Activated CD4-positive, CD25-positive, alpha-beta regulatory T cell treated with anti-CD3 and anti-CD28 coated beads, Interleukin-2, amount 50 U/mL, for 16 hours (primary cell): ENCODE measurements around the gene TPT1.

Source experiments
- DNase-seq: peaks from one replicate; pipeline ENCODE4 v3.0.0-alpha.2; 2020; ENCODE audit warnings: low read depth, low spot score

The TPT1 gene

GRCh38 chr13:45333977-45334922 lies 6.7 kb downstream of the TPT1 start:
- no peak for DNase-seq

DNA sequence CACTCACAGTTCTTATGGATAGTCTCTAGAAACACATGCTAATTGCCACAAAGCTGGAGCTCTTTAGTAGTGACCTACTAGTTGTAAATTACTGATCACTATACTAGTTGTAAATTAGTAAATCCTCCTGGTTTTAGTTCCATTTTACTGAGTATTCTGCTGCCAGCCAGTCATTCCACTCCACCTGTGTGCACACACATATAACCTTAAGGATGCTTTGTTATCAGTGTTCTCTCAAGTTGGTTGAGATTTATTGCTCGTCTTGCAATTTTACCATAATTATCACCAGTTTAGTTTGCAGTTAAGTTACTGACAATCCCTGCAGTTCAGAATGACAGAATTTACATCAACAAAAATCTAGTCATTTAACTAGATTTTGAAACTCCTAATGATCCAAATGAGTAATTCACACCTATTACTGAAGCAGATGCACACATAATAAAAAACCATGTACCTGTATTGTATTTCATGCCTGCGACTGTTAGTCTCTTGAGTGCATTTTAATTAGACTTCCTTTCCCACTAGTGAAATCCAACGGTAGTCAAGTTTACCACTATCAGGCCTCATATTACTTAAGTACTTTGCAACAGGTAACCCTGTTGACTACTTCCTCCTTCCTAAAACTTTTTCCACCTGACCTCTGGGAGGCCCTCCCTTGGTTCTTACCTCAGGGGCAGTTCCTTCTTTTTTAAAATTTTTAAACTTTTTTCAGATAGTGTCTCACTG lies 7.6 kb downstream of the TPT1 start:
- DNase-seq = no peak

GRCh38 chr13:45332831-45333219 lies 8.2 kb downstream of the TPT1 start:
- no peak for DNase-seq

- DNase-seq = no peak
Observed at GRCh38 chr13:45332036-45332830, 8.8 kb downstream of the TPT1 start.

DNA sequence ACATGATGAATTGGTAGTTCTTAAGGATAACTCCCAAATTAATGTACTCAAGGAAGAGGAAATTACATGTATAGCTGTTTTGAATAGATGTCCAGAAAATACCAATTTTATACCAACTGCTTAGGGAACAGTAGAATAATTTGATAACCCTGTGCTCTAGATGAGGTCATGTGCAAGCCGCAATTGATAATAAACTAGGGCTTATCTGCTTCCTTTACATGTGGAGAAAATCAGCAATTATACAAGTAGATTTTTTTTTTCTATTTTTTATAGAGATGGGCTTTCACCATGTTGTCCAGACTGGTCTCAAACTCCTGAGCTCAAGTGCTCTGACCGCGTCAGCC lies 9.3 kb downstream of the TPT1 start:
- no peak for DNase-seq

- no peak for DNase-seq
Observed at GRCh38 chr13:45331123-45331619, 9.8 kb downstream of the TPT1 start.

DNA sequence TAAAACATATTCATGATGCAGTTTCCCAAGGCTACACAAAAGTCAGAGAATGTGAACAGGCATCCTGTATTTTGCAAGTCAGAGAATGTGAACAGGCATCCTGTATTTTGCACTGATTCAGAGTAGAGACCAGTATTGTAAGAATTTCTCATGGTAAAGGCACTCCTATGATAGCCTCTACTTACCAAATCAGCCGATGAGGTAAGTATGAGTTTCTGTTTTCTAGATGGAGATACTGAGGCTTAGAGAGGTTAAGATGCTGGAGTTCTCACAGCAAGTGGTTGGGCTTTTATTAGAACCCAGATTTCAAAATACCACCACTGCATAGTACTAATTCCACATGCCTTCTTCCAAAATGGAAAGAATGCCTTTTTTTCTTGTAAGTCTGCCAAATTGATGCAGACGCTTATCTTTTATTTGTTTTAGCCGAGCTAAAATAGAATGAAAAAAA lies 12.3 kb downstream of the TPT1 start:
- DNase-seq = no peak

- DNase-seq = no peak
Observed at GRCh38 chr13:45327253-45327955, 13.6 kb downstream of the TPT1 start.

DNA sequence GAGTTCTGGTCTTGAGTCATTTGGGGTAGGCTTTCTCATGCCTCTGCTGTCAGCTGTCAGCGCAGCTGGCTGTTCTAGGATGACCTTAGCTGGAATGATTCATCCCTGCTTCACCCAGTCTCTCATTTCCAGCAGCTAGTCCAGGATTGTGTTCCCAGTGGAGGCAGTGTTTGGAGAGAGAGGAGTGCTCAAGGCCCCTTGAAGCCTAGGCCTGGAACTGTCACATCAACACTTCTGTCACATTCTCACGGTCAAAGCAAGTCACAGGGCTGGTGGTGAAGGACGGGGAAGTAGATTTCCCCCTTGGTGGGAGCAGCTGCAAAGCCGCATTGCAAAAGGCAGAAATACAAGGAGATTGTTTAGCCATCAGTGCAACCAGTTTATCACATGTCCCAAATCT lies 15.2 kb downstream of the TPT1 start:
- DNase-seq = no peak

GRCh38 chr13:45320876-45321629 lies 19.9 kb downstream of the TPT1 start:
- DNase-seq = no peak

DNA sequence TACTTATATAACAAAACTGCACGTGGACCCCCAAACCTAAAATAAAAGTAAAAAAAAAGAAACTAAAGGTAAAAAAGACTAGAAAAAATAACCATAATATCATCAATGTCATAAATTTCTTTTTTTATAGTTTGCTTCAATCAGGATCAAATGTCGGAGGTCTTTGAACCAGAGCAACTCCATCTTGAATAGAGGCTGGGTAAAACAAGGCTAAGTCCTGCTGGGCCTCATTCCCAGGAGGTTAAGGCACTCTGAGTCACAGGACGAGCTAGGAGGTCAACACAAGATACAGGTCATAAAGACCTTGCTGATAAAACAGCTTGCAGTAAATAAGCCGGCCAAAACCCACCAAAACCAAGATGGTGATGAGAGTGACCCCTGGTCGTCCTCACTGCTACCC lies 24.0 kb downstream of the TPT1 start:
- no peak for DNase-seq

- DNase-seq = no peak
Observed at GRCh38 chr13:45316338-45316737, 24.6 kb downstream of the TPT1 start.

- DNase-seq = no peak
Observed at GRCh38 chr13:45315520-45316167, 25.3 kb downstream of the TPT1 start.

- DNase-seq = no peak
Observed at GRCh38 chr13:45314822-45315221, 26.2 kb downstream of the TPT1 start.

GRCh38 chr13:45310341-45311131 lies 30.4 kb downstream of the TPT1 start:
- DNase-seq = no peak

GRCh38 chr13:45306966-45307365 lies 34.0 kb downstream of the TPT1 start:
- DNase-seq = no peak

DNA sequence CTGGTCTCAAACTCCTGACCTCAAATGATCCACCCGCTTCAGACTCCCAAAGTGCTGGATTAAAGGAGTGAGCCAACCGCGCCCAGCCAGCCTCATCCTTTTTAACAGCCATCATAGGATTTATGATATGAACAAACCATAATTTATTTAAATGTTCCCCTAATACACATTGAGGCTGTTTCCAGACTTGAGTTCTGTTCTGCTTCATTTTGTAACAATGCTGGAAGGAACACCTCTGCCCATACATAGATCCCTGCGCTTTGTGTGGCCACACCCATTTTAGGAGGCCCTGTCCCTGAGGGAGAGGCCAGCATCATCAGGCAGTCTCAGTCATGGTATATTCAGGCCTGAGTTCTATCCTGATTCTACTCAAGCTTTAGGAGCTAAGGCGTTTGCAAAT lies 35.9 kb downstream of the TPT1 start:
- DNase-seq = no peak

DNA sequence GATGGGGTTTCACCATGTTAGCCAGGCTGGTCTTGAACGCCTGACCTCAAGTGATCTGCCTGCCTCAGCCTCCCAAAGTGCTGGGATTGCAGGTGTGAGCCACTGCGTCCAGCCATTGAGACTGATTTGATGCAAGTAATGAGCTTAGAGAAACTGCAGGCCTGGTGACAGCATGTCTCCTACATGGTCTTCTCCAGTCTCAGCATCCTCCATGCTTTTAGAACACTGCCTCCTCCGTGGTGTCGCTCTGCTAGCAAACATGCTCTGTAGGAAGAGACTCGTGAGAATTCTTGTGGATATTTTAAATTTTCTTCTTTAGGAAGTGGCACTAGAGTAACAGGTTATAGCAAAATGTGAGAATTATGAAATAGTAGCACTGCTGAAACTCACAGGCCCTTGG lies 37.1 kb downstream of the TPT1 start:
- DNase-seq = no peak

DNA sequence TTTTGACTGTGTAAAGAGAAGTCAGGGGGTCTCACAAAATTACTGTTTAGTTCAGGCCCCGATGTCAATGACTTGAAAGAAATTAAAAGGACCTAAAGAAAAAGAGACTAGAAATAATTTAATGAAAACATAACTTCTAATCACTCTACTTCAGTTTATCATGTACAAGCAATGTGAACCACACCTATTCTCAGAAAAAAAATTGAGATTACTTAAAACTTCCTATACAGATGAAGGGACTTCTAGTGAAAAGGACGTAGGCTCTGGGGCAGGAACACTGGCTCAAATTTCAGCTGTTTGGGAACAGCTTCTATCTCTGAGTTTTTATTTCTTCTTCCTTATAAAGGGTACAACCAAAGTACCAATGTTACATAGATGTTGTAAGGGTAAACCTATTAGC lies 38.0 kb downstream of the TPT1 start:
- DNase-seq = no peak
